Naive thymus-derived CD4-positive, alpha-beta T cell (primary cell): Measurements from ENCODE around the gene ACSM5. TPM values are rescaled to one million over a fixed set of nuclear protein-coding genes. Genes with fewer than 3 reads are reported as not detected.

Source experiments
- ATAC-seq: fragments of 150-1000 bp; cut with Tn5 transposase; 2 replicates; pipeline ENCODE4 v1.10.0; 2021; ENCODE audit warnings: mild to moderate bottlenecking, moderate library complexity
- CTCF ChIA-PET: fragments of 350-600 bp; sonication (Branson Sonifier 250); formaldehyde crosslinking; loops from one replicate; lab custom pipeline; 2021; ENCODE audit warnings: antibody characterized with exemption; lab: Charles Lee
- POLR2A ChIA-PET: fragments of 350-600 bp; sonication (Branson Sonifier 250); formaldehyde crosslinking; loops from one replicate; lab custom pipeline; 2021; ENCODE audit warnings: antibody characterized with exemption, inconsistent platforms; lab: Charles Lee
- DNase-seq, 9 donors: peaks; one replicate each; pipeline versions ENCODE4 v3.0.0 to v3.0.0-alpha.2; 2020 to 2022; ENCODE audit warnings: mixed read lengths in 1 of 9
- H3K27ac ChIP-seq: one replicate; pipeline ENCODE4 v1.7.0; 2013; ENCODE audit warnings: mild to moderate bottlenecking, low read depth, low read length, moderate library complexity
- H3K27me3 ChIP-seq, 2 donors: one replicate each; pipeline ENCODE4 v1.7.0; 2013; ENCODE audit warnings: low read length in 2 of 2, mild to moderate bottlenecking in 2 of 2, moderate library complexity in 2 of 2; ENCODE audit not compliant: control insufficient read depth in 2 of 2, insufficient read depth in 2 of 2
- H3K36me3 ChIP-seq, 3 experiments: 1 replicate in 2 of 3; 2 replicates in 1 of 3; pipeline ENCODE4 v1.7.0; 2013; ENCODE audit warnings: low read length in 3 of 3, mild to moderate bottlenecking in 3 of 3, moderate library complexity in 1 of 3; ENCODE audit not compliant: insufficient read depth in 3 of 3, control insufficient read depth in 2 of 3
- H3K4me1 ChIP-seq, 2 donors: one replicate each; pipeline ENCODE4 v1.7.0; 2013; ENCODE audit warnings: low read length in 2 of 2, mild to moderate bottlenecking in 2 of 2, moderate library complexity in 1 of 2; ENCODE audit not compliant: control insufficient read depth in 2 of 2, insufficient read depth in 2 of 2
- H3K4me3 ChIP-seq: 2 replicates; pipeline ENCODE4 v1.7.0; 2013; ENCODE audit warnings: mild to moderate bottlenecking, low read length
- H3K9me3 ChIP-seq, 3 experiments: 1 replicate in 2 of 3; 2 replicates in 1 of 3; pipeline ENCODE4 v1.7.0; 2013; ENCODE audit warnings: low read length in 3 of 3; ENCODE audit not compliant: control insufficient read depth in 2 of 3
- H3K27ac Mint-ChIP-seq, 9 donors: one replicate each; pipeline ENCODE4 v1.8.0; 2020 to 2022; ENCODE audit warnings: mixed read lengths in 9 of 9, mild to moderate bottlenecking in 8 of 9, moderate library complexity in 5 of 9, inconsistent platforms in 2 of 9
- H3K27me3 Mint-ChIP-seq, 5 donors: one replicate each; pipeline ENCODE4 v1.8.0; 2021 to 2022; ENCODE audit warnings: mixed read lengths in 5 of 5, mild to moderate bottlenecking in 1 of 5
- H3K36me3 Mint-ChIP-seq, 5 donors: one replicate each; pipeline ENCODE4 v1.8.0; 2020 to 2022; ENCODE audit warnings: mixed read lengths in 5 of 5, mild to moderate bottlenecking in 3 of 5, inconsistent platforms in 1 of 5
- H3K4me1 Mint-ChIP-seq, 7 donors: one replicate each; pipeline ENCODE4 v1.8.0; 2020 to 2022; ENCODE audit warnings: mixed read lengths in 7 of 7, mild to moderate bottlenecking in 3 of 7, inconsistent platforms in 1 of 7
- H3K4me3 Mint-ChIP-seq, 10 donors: one replicate each; pipeline ENCODE4 v1.8.0; 2020 to 2022; ENCODE audit warnings: mild to moderate bottlenecking in 10 of 10, mixed read lengths in 10 of 10, moderate library complexity in 6 of 10, inconsistent platforms in 2 of 10
- H3K9me3 Mint-ChIP-seq, 11 donors: one replicate each; pipeline ENCODE4 v1.8.0; 2020 to 2022; ENCODE audit warnings: mixed read lengths in 11 of 11, mild to moderate bottlenecking in 4 of 11, inconsistent platforms in 1 of 11, moderate library complexity in 1 of 11
- intact Hi-C, 2 donors: fragments of 100-400 bp; cut with micrococcal nuclease; formaldehyde crosslinking; loops; one replicate each; pipeline ENCODE4 v1.15.1; 2023
- polyA plus RNA-seq, 2 donors: library from polyadenylated mRNA; unstranded; fragments of 300-500 nt; fragmentation: Illumina TruSeq; gene quantifications; one replicate each; pipeline ENCODE4 v1.2.3, GENCODE V29; 2021
- total RNA-seq, 6 experiments: library from RNA in 5 of 6; stranded (reverse) in 5 of 6; gene quantifications; 1 replicate in 5 of 6; 2 replicates in 1 of 6; pipeline ENCODE4 v1.2.3 and lab custom pipeline; 2021 to 2026

The ACSM5 gene
- total and polyA plus RNA-seq, 7 experiments from 2014 or later: not detected

DNA sequence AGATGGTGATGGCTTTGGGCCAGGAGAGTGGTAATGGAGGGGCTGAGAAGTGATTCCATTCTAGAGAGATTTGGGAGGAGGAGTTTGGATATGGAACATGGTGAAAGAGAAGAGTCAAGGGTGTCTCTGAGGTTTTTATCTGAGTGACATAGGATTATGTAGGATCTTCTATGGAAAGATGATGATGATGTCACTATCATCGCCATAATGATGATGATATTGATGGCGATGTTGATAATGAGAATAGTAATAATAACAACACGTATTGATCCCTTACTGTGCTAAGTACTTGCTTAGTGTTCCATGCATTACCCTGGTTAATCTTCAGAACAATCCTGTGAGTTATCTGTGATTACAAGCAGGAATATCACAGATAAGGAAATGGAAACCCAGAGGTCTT is 21.4 kb upstream of the ACSM5 start:
- Histone ChIP-seq H3K27me3 (no peaks in the 10 kb centered on the region), H3K9me3 (no peaks in the 10 kb centered on the region), H3K27ac (no peak overlapping the region), H3K36me3 (no peaks in the 10 kb centered on the region), H3K4me3 (no peak overlapping the region), H3K4me1 (peaks cover 0 to 3% of the 10 kb centered on the region in 2 donors)
- Mint-ChIP-seq H3K4me1 (peaks cover 0 to 6% (median 0%) of the 10 kb centered on the region in 7 donors), H3K27me3 (peaks cover 9 to 21% (median 12%) of the 10 kb centered on the region in 5 donors), H3K9me3 (peaks cover 0 to 1% (median 0%) of the 10 kb centered on the region in 11 donors), H3K4me3 (no peak overlapping the region), H3K27ac (no peak overlapping the region), H3K36me3 (no peaks in the 10 kb centered on the region)
- intact Hi-C loops: loop anchor here in 1 of 2 donors (10.0 kb wide), 1 partner anchor 1303 kb away; no protein-coding TSS in a partner anchor
- no peak for DNase-seq
- no peak for ATAC-seq
- POLR2A ChIA-PET: no interaction called here
- CTCF ChIA-PET: no interaction called here

DNA sequence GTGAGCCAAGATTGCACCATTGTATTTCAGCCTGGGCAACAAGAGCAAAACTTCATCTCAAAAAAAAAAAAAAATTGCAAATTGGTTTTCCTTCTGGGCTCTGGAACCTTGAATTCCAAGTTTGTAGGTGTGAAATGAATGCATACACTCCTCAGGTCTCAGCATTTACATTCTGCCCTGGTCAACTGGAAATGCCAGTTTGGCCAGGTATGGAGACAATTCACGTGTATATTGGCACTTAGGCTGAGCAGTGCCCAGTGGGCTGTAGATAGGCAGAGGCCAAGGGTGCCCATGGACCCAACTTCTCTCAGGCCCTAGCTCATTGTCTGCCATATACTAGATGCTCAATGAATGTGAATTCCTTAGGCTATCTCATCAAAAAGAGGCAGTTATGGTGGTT is 20.5 kb upstream of the ACSM5 start:
- Mint-ChIP-seq H3K36me3 (no peaks in the 10 kb centered on the region), H3K27me3 (peaks cover 9 to 21% (median 12%) of the 10 kb centered on the region in 5 donors), H3K27ac (no peak overlapping the region), H3K4me3 (no peak overlapping the region), H3K4me1 (peaks cover 0 to 1% (median 0%) of the 10 kb centered on the region in 7 donors), H3K9me3 (peaks cover 0 to 1% (median 0%) of the 10 kb centered on the region in 11 donors)
- intact Hi-C loops: loop anchor here in 1 of 2 donors (10.0 kb wide), 1 partner anchor 1304 kb away; no protein-coding TSS in a partner anchor
- Histone ChIP-seq H3K9me3 (no peaks in the 10 kb centered on the region), H3K4me1 (no peaks in the 10 kb centered on the region), H3K27me3 (no peaks in the 10 kb centered on the region), H3K27ac (no peak overlapping the region), H3K36me3 (no peaks in the 10 kb centered on the region), H3K4me3 (no peak overlapping the region)
- ChIA-PET CTCF (no interaction called here), POLR2A (no interaction called here)
- no peak for DNase-seq
- no peak for ATAC-seq

DNA sequence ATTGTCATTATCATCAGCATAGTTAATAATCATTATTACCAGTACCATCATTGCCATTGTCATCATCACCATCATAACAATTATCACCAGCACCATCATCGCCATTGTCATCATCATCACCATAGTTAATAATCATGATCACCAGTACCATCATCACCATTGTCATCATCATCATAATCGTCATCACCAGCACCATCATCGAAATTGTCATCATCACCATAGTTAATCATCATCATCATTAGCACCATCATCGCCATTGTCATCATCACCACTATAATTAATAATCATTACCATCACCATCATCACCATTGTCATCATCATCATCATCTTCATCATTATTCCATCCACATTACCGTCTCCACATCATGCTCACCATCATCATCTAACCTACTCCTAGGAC is 18.3 kb upstream of the ACSM5 start:
- no peaks in the 10 kb centered on the region for H3K4me1 ChIP-seq
- peaks cover 9 to 21% (median 12%) of the 10 kb centered on the region in 5 donors for H3K27me3 Mint-ChIP-seq
- no peak overlapping the region for H3K4me3 Mint-ChIP-seq
- no peaks in the 10 kb centered on the region for H3K27me3 ChIP-seq
- ChIA-PET POLR2A (no interaction called here), CTCF (no interaction called here)
- no peak for ATAC-seq
- H3K9me3 Mint-ChIP-seq: peaks cover 0 to 1% (median 0%) of the 10 kb centered on the region in 11 donors
- no peak overlapping the region for H3K27ac ChIP-seq
- H3K36me3 Mint-ChIP-seq: no peaks in the 10 kb centered on the region
- H3K4me1 Mint-ChIP-seq: peaks cover 0 to 3% (median 0%) of the 10 kb centered on the region in 7 donors
- H3K9me3 ChIP-seq: no peaks in the 10 kb centered on the region
- no peaks in the 10 kb centered on the region for H3K36me3 ChIP-seq
- H3K4me3 ChIP-seq: no peak overlapping the region
- no peak overlapping the region for H3K27ac Mint-ChIP-seq
- intact Hi-C loops: no loop called here
- no peak for DNase-seq

DNA sequence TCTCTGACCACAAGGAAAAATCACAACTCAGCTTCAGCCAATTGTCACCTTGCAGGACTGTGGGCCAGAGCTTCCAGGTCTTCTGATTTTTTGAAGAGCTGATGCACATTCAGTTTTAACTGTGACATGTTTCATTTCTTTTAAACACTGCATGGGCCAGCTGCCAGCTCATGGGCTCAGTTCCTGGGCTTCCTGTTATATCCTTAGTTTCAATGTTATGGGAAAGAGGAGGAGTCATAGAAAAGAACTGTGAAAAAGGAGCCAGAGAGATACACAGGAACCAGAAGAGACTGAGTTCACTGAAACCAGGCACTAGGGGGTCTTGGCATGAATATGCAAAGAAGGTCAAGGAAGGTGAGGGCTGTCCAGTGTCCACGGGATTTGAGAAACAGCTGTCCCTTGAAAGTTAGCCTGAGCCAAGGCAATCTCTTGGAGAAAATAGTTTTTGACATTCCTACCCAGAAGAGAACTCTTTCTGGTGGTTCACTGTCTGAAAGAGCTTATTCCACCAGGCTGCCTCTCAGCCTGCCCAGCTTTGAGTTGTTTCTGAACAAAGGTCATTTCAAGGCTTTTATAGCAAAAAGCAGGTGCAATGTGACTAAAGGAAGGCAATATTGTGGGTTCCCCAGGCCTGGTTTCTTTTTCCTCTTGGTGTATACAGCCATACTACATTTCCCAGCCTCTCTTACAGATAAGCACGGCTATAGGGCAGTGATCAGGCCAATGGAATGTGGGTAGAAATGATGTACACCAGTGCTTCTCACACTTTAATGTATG is 15.3 kb upstream of the ACSM5 start:
- ChIA-PET CTCF (interaction anchor here (1.9 kb wide), 1 partner anchor 486 kb away, joined by 6 read pairs; no protein-coding TSS in a partner anchor), POLR2A (no interaction called here)
- no peaks in the 10 kb centered on the region for H3K9me3 ChIP-seq
- Mint-ChIP-seq H3K4me1 (peaks cover 0 to 2% (median 0%) of the 10 kb centered on the region in 7 donors), H3K9me3 (no peaks in the 10 kb centered on the region), H3K27me3 (peaks cover 0 to 4% (median 0%) of the 10 kb centered on the region in 5 donors), H3K27ac (no peak overlapping the region), H3K36me3 (no peaks in the 10 kb centered on the region), H3K4me3 (no peak overlapping the region)
- no peak overlapping the region for H3K27ac ChIP-seq
- no peak overlapping the region for H3K4me3 ChIP-seq
- H3K36me3 ChIP-seq: no peaks in the 10 kb centered on the region
- DNase-seq (no peak), ATAC-seq (no peak)
- intact Hi-C loops: no loop called here
- H3K27me3 ChIP-seq: no peaks in the 10 kb centered on the region
- H3K4me1 ChIP-seq: no peaks in the 10 kb centered on the region

DNA sequence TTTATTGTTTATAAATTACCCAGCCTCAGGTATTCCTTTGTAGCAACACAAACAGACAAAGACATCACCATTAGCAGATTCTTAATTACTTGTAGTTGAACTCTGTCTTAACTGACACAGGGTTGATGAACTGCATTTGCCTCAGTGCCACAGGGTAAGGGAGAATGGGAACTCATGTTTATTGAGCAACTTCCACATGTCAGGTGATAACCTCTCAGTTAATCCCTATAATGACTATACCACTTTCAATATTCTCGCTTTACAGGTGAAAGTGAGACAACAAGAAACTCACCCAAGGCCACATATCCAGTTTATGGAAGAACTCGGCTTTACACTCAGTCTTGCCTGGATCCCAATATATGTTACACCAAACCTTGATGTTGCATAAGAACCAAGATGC is 13.4 kb upstream of the ACSM5 start:
- no peaks in the 10 kb centered on the region for H3K27me3 Mint-ChIP-seq
- no peak for ATAC-seq

DNA sequence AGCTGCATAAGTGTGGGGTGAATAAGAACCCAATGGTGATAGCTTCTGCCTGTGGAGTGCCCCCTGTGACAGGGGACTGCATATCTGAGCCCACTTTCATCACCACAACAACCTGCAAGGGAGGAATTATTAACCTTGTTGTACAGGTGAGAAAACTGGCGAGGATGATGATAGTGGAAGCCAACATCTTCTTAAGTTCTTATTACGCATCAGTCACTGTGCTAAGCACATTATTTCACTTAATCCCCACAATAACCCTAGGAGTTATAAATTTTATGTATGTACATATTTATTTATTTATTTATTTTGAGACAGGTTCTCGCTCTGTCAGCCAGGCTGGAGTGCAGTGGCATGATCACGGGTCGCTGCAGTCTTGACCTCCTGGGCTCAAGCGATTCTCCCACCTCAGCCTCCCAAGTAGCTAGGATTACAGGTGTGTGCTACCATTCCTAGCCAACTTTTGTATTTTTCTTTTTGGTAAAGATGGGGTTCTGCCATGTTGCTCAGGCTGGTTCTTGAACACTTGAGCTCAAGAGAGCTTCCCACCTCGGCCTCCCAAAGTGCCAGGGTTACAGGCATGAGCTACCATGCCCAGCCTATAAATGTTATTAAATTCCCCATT is 12.4 kb upstream of the ACSM5 start:
- no peaks in the 10 kb centered on the region for H3K4me1 ChIP-seq
- ChIA-PET POLR2A (no interaction called here), CTCF (no interaction called here)
- H3K36me3 Mint-ChIP-seq: no peaks in the 10 kb centered on the region
- peaks cover 0 to 1% (median 0%) of the 10 kb centered on the region in 5 donors for H3K27me3 Mint-ChIP-seq
- H3K36me3 ChIP-seq: no peaks in the 10 kb centered on the region
- no peak overlapping the region for H3K27ac Mint-ChIP-seq
- DNase-seq (no peak), ATAC-seq (no peak)
- no peaks in the 10 kb centered on the region for H3K27me3 ChIP-seq
- peaks cover 0 to 2% (median 0%) of the 10 kb centered on the region in 7 donors for H3K4me1 Mint-ChIP-seq
- H3K9me3 Mint-ChIP-seq: no peaks in the 10 kb centered on the region
- no peak overlapping the region for H3K4me3 ChIP-seq
- H3K27ac ChIP-seq: no peak overlapping the region
- no peaks in the 10 kb centered on the region for H3K9me3 ChIP-seq
- H3K4me3 Mint-ChIP-seq: no peak overlapping the region
- intact Hi-C loops: no loop called here

More for the DNA sequence above, 13.4 kb upstream of the ACSM5 start:
- DNase-seq: no peak
- intact Hi-C loops: no loop called here
- Mint-ChIP-seq H3K9me3 (no peaks in the 10 kb centered on the region), H3K4me3 (no peak overlapping the region), H3K27ac (no peak overlapping the region), H3K4me1 (peaks cover 0 to 2% (median 0%) of the 10 kb centered on the region in 7 donors), H3K36me3 (no peaks in the 10 kb centered on the region)
- POLR2A ChIA-PET: no interaction called here
- H3K4me1 ChIP-seq: no peaks in the 10 kb centered on the region
- H3K27me3 ChIP-seq: no peaks in the 10 kb centered on the region
- CTCF ChIA-PET: interaction anchor here (1.1 kb wide), 1 partner anchor 10 kb away, joined by 6 read pairs; no protein-coding TSS in a partner anchor
- H3K27ac ChIP-seq: no peak overlapping the region
- no peak overlapping the region for H3K4me3 ChIP-seq
- H3K9me3 ChIP-seq: no peaks in the 10 kb centered on the region
- H3K36me3 ChIP-seq: no peaks in the 10 kb centered on the region
